Mucosa of rectum (tissue), 2 donors: ENCODE data around the gene HEXD.
"Not testable (repeated sequence)": the region's sequence is repeated elsewhere in the genome, so short reads cannot be mapped to it uniquely, and the experiment has no call there.

Source experiments
- H3K27ac ChIP-seq, 2 donors: one replicate each; pipeline ENCODE4 v1.7.0; 2013; ENCODE audit warnings: inconsistent platforms in 2 of 2, low read depth in 2 of 2, low read length in 2 of 2
- H3K27me3 ChIP-seq, 2 donors: one replicate each; pipeline ENCODE4 v1.7.0; 2013; ENCODE audit warnings: low read length in 2 of 2; ENCODE audit not compliant: control insufficient read depth in 2 of 2, insufficient read depth in 2 of 2
- H3K36me3 ChIP-seq, 2 donors: one replicate each; pipeline ENCODE4 v1.7.0; 2013; ENCODE audit warnings: low read length in 2 of 2; ENCODE audit not compliant: control insufficient read depth in 2 of 2, insufficient read depth in 2 of 2
- H3K4me1 ChIP-seq, 2 donors: one replicate each; pipeline ENCODE4 v1.7.0; 2013; ENCODE audit warnings: low read length in 2 of 2, mild to moderate bottlenecking in 1 of 2; ENCODE audit not compliant: control insufficient read depth in 2 of 2, insufficient read depth in 2 of 2
- H3K4me3 ChIP-seq, 2 donors: one replicate each; pipeline ENCODE4 v1.7.0; 2013; ENCODE audit warnings: low read length in 2 of 2
- H3K9ac ChIP-seq, 2 donors: one replicate each; pipeline ENCODE4 v1.7.0; 2013; ENCODE audit warnings: low read length in 2 of 2, low read depth in 1 of 2, mild to moderate bottlenecking in 1 of 2
- H3K9me3 ChIP-seq, 2 donors: one replicate each; pipeline ENCODE4 v1.7.0; 2013; ENCODE audit warnings: low read length in 2 of 2; ENCODE audit not compliant: control insufficient read depth in 2 of 2
- donor health status: healthy.
- donor health status: Normal muscosa, but diverticular disease.

The HEXD gene

DNA sequence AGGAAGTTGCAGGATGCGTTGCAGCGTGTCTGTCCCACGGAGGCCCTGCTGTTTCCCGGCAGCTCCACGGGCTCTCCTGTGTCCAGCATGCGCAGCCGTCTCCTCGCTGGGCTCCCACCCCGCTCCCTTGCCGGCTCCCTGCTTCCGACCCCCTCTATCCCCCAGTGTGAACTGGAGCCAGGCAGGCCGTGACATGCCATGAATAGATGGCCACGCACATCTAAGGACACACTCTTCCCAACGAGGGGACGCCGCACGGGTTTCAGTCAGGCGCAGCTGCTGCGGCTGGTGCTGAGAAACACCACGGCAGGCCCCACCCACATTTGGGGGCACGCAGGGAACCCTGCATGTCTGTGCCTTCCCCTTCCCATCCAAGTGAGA lies 9.2 kb upstream of the HEXD start:
- Histone ChIP-seq H3K9me3 (no peaks in the 10 kb centered on the region), H3K36me3 (peaks cover 3 to 7% of the 10 kb centered on the region in 2 donors), H3K4me3 (no peak overlapping the region), H3K27me3 (no peaks in the 10 kb centered on the region), H3K27ac (no peak overlapping the region), H3K4me1 (no peaks in the 10 kb centered on the region), H3K9ac (no peak overlapping the region)

DNA sequence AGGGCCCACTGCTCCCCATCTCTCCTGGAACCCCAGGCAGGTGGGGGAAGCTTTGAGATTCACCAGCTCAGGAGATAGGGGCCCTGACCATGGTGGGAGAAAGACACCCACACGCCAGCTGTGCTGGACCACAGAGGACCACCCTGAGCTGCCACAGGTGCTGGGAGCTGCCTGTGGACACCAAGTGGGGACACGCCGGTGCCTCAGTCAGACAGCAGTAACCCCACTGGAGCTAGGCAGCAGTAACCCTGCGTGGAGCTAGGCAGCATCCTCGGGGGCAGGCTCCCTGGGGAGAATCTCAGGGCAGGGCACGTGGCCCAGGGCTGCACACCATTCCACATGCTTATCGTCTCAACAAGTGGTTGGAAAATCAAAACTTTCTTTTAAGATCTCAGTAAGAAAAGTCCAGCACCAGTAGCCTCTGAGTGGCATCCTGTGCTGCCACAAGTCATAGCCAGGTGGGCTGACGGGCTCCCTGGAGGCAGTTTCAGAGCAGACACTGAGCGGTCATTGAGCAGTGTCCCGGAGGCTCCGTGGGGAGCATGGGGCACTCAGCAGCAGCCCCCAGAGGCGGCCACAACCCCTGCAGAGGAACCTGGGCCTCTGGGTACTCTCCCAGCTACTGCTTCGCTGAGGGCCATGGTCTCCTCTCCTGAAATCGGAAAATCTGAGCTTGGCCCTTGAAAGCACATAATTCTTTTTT lies 8.0 kb upstream of the HEXD start:
- H3K36me3 ChIP-seq = peaks cover 0 to 3% of the 10 kb centered on the region in 2 donors
- H3K9ac ChIP-seq = no peak overlapping the region
- no peak overlapping the region for H3K27ac ChIP-seq
- H3K9me3 ChIP-seq = no peaks in the 10 kb centered on the region
- no peak overlapping the region for H3K4me3 ChIP-seq
- H3K4me1 ChIP-seq = no peaks in the 10 kb centered on the region
- H3K27me3 ChIP-seq = no peaks in the 10 kb centered on the region

DNA sequence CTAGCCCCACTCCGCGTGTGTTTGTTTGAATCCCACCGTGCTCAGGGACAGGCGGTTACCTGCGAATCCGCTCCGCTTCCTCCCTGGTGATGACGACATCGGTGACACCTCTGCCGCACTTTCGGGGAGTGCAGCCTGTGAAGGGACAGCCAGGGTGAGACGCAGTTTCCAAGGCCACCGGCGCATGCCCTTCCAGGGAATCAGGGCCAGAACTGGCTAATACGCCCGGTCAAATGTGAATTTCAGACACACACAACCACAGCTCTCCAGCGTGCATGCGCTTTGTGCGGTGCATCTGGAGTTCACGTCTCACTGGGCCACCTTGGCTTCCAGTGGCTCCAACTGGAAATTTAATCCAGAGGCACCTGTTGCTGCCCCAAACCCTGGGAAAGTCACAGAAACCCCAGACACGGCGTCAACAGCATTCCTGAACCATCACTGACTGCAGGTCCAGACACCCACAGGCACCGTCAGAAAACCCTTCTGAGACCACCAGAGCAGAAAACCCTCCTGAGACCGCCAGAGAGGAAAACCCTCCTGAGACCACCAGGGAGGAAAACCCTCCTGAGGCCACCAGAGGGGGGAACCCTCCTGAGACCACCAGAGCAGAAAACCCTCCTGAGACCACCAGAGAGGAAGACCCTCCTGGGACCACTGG lies 6.6 kb upstream of the HEXD start:
- Histone ChIP-seq H3K4me1 (no peaks in the 10 kb centered on the region), H3K36me3 (peaks cover 0 to 3% of the 10 kb centered on the region in 2 donors), H3K9ac (no peak overlapping the region)

GRCh38 chr17:82412081-82412480 lies 6.1 kb upstream of the HEXD start:
- not testable (repeated sequence) for H3K4me3 ChIP-seq, H3K9ac ChIP-seq, H3K9me3 ChIP-seq, H3K27ac ChIP-seq, H3K36me3 ChIP-seq, H3K4me1 ChIP-seq, H3K27me3 ChIP-seq

More for the DNA sequence above, 6.6 kb upstream of the HEXD start:
- no peaks in the 10 kb centered on the region for H3K27me3 ChIP-seq
- H3K27ac ChIP-seq = no peak overlapping the region
- H3K4me3 ChIP-seq = no peak overlapping the region
- no peaks in the 10 kb centered on the region for H3K9me3 ChIP-seq

DNA sequence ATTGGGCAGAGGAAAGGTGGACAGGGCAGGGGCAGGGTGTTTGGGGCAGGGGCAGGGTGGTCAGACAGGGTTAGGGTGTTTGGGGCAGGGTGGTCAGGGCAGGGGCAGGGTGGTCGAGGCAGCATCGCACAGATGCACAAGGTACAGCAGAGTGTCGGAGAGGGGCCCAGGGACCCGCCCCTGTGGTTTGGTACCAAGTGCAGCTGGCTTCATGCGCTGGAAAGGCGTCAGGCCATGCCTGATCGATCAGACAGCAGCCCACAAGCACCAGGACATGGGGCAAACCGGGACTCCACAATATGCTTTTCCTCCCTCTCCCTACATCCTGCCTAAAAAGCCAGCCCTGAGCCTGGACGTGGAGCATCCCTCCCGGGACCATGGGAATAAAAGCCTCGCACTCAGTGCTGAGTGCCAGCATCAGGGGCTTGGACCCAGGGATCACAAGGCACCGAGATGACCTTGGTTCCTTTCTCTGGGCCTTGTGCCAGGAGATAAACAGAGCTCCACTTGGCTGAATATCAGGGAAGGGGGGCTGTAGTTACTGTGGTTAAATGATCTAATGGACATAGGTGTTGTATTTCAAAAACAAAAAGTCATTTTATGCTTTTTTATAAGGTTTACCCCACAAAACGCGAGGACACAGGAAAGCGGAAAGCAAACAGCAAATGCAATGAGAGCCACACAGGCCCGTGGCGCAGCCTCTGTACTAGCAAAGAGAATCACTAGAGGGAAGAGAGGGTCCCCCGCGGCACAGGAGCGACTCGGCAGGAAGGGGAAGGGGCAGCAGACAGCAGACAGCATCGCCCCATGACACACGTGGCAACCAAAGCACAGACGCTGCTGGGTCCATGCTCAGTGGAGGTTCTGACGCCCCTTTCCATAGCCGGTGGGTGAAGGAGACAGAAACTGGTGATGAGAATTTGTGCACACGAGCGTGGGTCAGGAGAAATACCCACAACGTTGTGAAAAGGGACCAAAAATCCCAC lies 5.3 kb upstream of the HEXD start:
- H3K9me3 ChIP-seq = no peaks in the 10 kb centered on the region
- peaks cover 0 to 3% of the 10 kb centered on the region in 2 donors for H3K36me3 ChIP-seq
- H3K9ac ChIP-seq = no peak overlapping the region
- no peaks in the 10 kb centered on the region for H3K27me3 ChIP-seq
- peaks cover 1 to 3% of the 10 kb centered on the region in 2 donors for H3K4me1 ChIP-seq
- no peak overlapping the region for H3K27ac ChIP-seq
- H3K4me3 ChIP-seq = no peak overlapping the region

DNA sequence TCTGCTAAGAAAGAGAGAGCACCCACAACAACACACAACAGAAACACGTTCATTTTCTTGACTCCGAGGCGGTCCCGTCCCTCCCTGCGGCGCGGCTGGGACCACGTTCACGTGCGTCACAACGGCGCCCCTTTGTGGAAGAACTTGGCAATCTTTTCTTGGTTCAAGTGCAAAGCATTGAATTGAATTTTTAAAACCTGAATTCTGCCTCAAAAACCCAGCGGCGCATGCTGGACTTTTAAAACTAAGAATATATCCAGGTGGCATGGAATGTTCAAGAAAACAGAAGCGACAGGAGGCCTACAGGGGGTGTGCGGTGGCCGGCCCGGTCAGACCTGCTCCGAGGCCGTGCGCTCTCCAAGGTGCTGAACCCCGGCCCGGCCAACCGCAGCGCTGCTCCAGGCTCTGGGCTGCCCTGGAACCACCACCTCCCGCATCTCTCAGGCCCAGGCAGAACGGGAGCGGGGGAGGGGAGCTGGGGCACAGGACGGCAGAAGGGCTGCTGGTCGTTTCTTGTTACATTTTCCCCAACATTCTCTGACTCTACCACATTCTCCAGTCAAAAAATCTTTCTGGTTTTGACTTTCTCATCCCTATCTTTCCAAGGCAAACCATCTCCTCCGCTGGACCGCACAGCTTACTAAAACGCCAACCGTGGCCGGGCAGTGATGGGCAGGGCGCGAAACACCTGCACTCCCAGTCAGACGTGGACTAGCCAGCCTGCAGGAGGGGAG lies 3.4 kb upstream of the HEXD start:
- no peaks in the 10 kb centered on the region for H3K9me3 ChIP-seq
- peak overlapping the region in 1 of 2 donors; percentile 13 for H3K4me3 ChIP-seq
- no peaks in the 10 kb centered on the region for H3K27me3 ChIP-seq
- H3K36me3 ChIP-seq = peaks cover 0 to 3% of the 10 kb centered on the region in 2 donors
- no peak overlapping the region for H3K9ac ChIP-seq
- peaks cover 4 to 7% of the 10 kb centered on the region in 2 donors for H3K4me1 ChIP-seq
- H3K27ac ChIP-seq = no peak overlapping the region

DNA sequence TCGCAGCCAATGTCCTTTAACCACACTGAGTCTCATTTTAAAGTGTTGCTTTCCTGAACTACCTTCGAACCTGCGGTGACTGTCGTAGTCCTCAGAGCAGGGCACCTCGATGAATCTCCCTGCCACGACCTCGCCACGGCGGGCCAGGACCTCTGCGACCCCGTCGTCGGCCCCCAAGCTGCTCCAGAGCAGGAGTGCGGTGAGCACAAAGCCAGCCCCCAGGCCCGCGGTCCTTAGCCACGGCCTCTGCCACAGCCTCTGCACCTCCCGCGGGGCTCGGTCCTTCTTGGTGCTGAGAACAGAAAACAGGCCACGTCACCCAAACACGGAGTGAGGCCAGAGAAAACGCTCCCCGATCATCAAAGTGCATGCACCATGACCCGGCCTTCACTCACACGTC lies 2.8 kb upstream of the HEXD start:
- Histone ChIP-seq H3K9me3 (no peaks in the 10 kb centered on the region), H3K4me1 (peaks cover 4 to 8% of the 10 kb centered on the region in 2 donors), H3K27me3 (no peaks in the 10 kb centered on the region), H3K4me3 (no peak overlapping the region), H3K9ac (no peak overlapping the region), H3K27ac (no peak overlapping the region), H3K36me3 (peaks cover 0 to 7% of the 10 kb centered on the region in 2 donors)

GRCh38 chr17:82415786-82416185 lies 2.4 kb upstream of the HEXD start:
- H3K4me1 ChIP-seq = peaks cover 4 to 8% of the 10 kb centered on the region in 2 donors
- no peaks in the 10 kb centered on the region for H3K9me3 ChIP-seq
- no peak overlapping the region for H3K27ac ChIP-seq
- H3K27me3 ChIP-seq = no peaks in the 10 kb centered on the region
- H3K36me3 ChIP-seq = peaks cover 0 to 7% of the 10 kb centered on the region in 2 donors
- no peak overlapping the region for H3K9ac ChIP-seq
- no peak overlapping the region for H3K4me3 ChIP-seq

- no peaks in the 10 kb centered on the region for H3K9me3 ChIP-seq
- H3K27ac ChIP-seq = no peak overlapping the region
- no peak overlapping the region for H3K9ac ChIP-seq
- no peak overlapping the region for H3K4me3 ChIP-seq
- H3K27me3 ChIP-seq = no peaks in the 10 kb centered on the region
- H3K36me3 ChIP-seq = peaks cover 0 to 12% of the 10 kb centered on the region in 2 donors
- peaks cover 4 to 8% of the 10 kb centered on the region in 2 donors for H3K4me1 ChIP-seq
Observed at GRCh38 chr17:82416264-82416663, 1.9 kb upstream of the HEXD start.
